ENCODE data around the gene CST4. TPM values are rescaled to one million over a fixed set of nuclear protein-coding genes. Genes with fewer than 3 reads are reported as not detected.

Gene CST4
- total and polyA plus RNA-seq, 10 of the 15 experiments (the other 5 are each of a cell fraction or from before 2014, with no cell fraction given): not detected

DNA sequence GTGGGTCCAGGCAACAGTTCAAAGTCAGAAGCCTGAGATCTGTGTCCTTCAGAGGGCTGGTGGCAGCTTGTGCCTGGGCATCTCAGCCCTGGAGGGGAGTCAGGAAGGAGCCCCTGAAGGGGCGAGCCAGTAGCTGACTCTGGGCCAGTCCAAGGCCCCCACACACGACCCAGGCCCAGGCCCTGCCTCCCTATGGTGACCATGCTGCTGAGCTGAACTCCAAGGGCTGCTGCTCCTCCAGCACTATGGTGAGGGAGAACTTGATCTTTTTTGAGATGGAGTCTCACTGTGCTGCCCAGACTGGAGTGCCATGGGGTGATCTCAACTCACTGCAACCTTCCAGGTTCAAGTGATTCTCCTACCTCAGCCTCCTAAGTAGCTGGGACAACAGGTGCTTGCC lies 35.9 kb downstream of the CST4 start:
- no peaks in the 10 kb centered on the region for H3K36me3 ChIP-seq (ENCODE audit: control insufficient read depth in 2 of 2, insufficient read depth in 2 of 2, low read length in 1 of 2)
- BruUV-seq (replicated peaks): no TSS peak
- ChIA-PET POLR2A (no interaction called here), SMC1A (ENCODE audit: uncharacterized antibody, unreplicated experiment) (no interaction called here), RAD21 (ENCODE audit: unreplicated experiment) (no interaction called here), CTCF (interaction anchor here (1.5 kb wide), 1 partner anchor 16 kb away, joined by 3 read pairs; no protein-coding TSS in a partner anchor)
- ATAC-seq: no peak
- no peak overlapping the region for H3K4me3 ChIP-seq
- TF ChIP-seq ZNF622 (IDR thresholded peaks at IDR 0.05): no peak
- no peak for TF ChIP-seq MAX (IDR thresholded peaks at IDR 0.05; ENCODE audit: low read depth, low read length)
- TF ChIP-seq SIX5 (IDR thresholded peaks at IDR 0.05; ENCODE audit: low read depth, low read length, severe bottlenecking): no peak
- TF ChIP-seq, protein P1, sequence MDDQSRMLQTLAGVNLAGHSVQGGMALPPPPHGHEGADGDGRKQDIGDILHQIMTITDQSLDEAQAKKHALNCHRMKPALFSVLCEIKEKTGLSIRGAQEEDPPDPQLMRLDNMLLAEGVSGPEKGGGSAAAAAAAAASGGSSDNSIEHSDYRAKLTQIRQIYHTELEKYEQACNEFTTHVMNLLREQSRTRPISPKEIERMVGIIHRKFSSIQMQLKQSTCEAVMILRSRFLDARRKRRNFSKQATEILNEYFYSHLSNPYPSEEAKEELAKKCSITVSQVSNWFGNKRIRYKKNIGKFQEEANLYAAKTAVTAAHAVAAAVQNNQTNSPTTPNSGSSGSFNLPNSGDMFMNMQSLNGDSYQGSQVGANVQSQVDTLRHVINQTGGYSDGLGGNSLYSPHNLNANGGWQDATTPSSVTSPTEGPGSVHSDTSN (IDR thresholded peaks at IDR 0.05; ENCODE audit: insufficient replicate concordance, low read depth, low read length): no peak
- no peak for TF ChIP-seq ATF2 (IDR thresholded peaks at IDR 0.05; ENCODE audit: low read length)
- no peak for TF ChIP-seq IKZF1 (conservative IDR thresholded peaks at IDR 0.05)
- TF ChIP-seq BCL11A (IDR thresholded peaks at IDR 0.05; ENCODE audit: low read depth, low read length): no peak
- TF ChIP-seq ZNF274 (IDR thresholded peaks at IDR 0.05; ENCODE audit: insufficient read depth, insufficient read length): no peak
- no peak for TF ChIP-seq TCF3 (IDR thresholded peaks at IDR 0.05; ENCODE audit: borderline replicate concordance, insufficient read depth, low read depth, low read length)
- DNase-seq (ENCODE audit: low read depth, low spot score): no peak
- peaks cover 6% of the 10 kb centered on the region for H3K4me1 ChIP-seq (ENCODE audit: control insufficient read depth, insufficient read depth, low read length)
- in situ Hi-C loops (cut with MboI) (no loop called here), intact Hi-C loops (cut with micrococcal nuclease; ENCODE audit: unreplicated experiment) (no loop called here)
- no peaks in the 10 kb centered on the region for H3K27me3 ChIP-seq (replicated peaks in 1 of 2; ENCODE audit: control insufficient read depth in 2 of 2, insufficient read depth in 2 of 2, low read length in 1 of 2)
- H3K4me2 ChIP-seq (ENCODE audit: control insufficient read depth, insufficient read depth): no peak overlapping the region
- no peak overlapping the region for H3K9ac ChIP-seq (ENCODE audit: control insufficient read depth, insufficient read depth, low read length)
- 0% methylated on average over 1 of the region's 2 CpGs for WGBS (ENCODE audit: insufficient coverage, insufficient replicate concordance, low lambda C conversion rate, missing lambda C conversion rate)
- no peak overlapping the region for H3K27ac ChIP-seq (ENCODE audit: control insufficient read depth, insufficient read depth)
- H4K20me1 ChIP-seq (ENCODE audit: control insufficient read depth, insufficient read depth): no peaks in the 10 kb centered on the region
- FAIRE-seq: no peak
- H2AFZ ChIP-seq (ENCODE audit: control insufficient read depth, low read depth, low read length): no peak overlapping the region
- no peaks in the 10 kb centered on the region; the same call in 2 of the 3 replicates for H3K9me3 ChIP-seq (replicated peaks; ENCODE audit: control insufficient read depth, insufficient read depth, low read length)
- no peaks in the 10 kb centered on the region for H3K79me2 ChIP-seq (ENCODE audit: control insufficient read depth, insufficient read depth, low read length)

All from GM12878 (cell line).